HepG2 (cell line): Measurements from ENCODE around the gene SMAP2. TPM values are rescaled to one million over a fixed set of nuclear protein-coding genes. Genes with fewer than 3 reads are reported as not detected.
A peak's percentile ranks its signal among the peaks of the same experiment; 100 is the strongest.

Source experiments
- CCDC6 ChIP-seq: sonication (generic); formaldehyde crosslinking; IDR thresholded peaks from 2 replicates; pipeline ENCODE4 v1.8.1; 2022; ENCODE audit warnings: mild to moderate bottlenecking, missing genetic modification reagents, moderate library complexity
- ELK4 ChIP-seq: sonication (generic); formaldehyde crosslinking; IDR thresholded peaks from 2 replicates; pipeline ENCODE4 v1.9.0; 2021; ENCODE audit warnings: missing genetic modification reagents, borderline replicate concordance
- EP300 ChIP-seq, 3 experiments: sonication (generic) in 1 of 3; formaldehyde crosslinking in 1 of 3; IDR thresholded peaks; 2 replicates each; pipeline versions ENCODE4 v1.5.1 to v1.6.1; 2011 to 2020; ENCODE audit warnings: low read depth in 2 of 3, low read length in 2 of 3, borderline replicate concordance in 1 of 3, improper control_type of control experiment in 1 of 3, mild to moderate bottlenecking in 1 of 3, missing genetic modification reagents in 1 of 3, moderate library complexity in 1 of 3
- FIP1L1 ChIP-seq: fragments of 200-400 bp; formaldehyde crosslinking; IDR thresholded peaks from 2 replicates; pipeline ENCODE4 v1.6.1; 2018; ENCODE audit warnings: low read depth, mild to moderate bottlenecking, low read length, moderate library complexity, borderline replicate concordance; ENCODE audit not compliant: insufficient read depth
- HDAC1 ChIP-seq: sonication (generic); formaldehyde crosslinking; IDR thresholded peaks from 2 replicates; pipeline ENCODE4 v1.5.1; 2020; ENCODE audit warnings: mild to moderate bottlenecking, missing genetic modification reagents
- HNRNPL ChIP-seq: fragments of 200-400 bp; formaldehyde crosslinking; IDR thresholded peaks from 2 replicates; pipeline ENCODE4 v1.6.1; 2017; ENCODE audit warnings: mild to moderate bottlenecking, low read depth, low read length
- KAT2B ChIP-seq: fragments of 150-350 bp; IDR thresholded peaks from 2 replicates; pipeline ENCODE4 v1.6.1; 2014; ENCODE audit warnings: low read depth, low read length, borderline replicate concordance
- KDM2A ChIP-seq: sonication (generic); formaldehyde crosslinking; IDR thresholded peaks from 2 replicates; pipeline ENCODE4 v1.4.0; 2020; ENCODE audit warnings: low read depth, missing genetic modification reagents, borderline replicate concordance
- KDM3A ChIP-seq: IDR thresholded peaks from 2 replicates; pipeline ENCODE4 v1.6.1; 2018; ENCODE audit warnings: low read depth, missing compliant biosample characterization
- NBN ChIP-seq: fragments of 450-650 bp; conservative IDR thresholded peaks from 2 replicates; pipeline ENCODE4 v1.6.1; 2017
- NPAS2 ChIP-seq: sonication (generic); formaldehyde crosslinking; IDR thresholded peaks from 2 replicates; pipeline ENCODE4 v1.8.0; 2022; ENCODE audit warnings: mild to moderate bottlenecking, missing genetic modification reagents, borderline replicate concordance
- NRL ChIP-seq: sonication (generic); formaldehyde crosslinking; IDR thresholded peaks from 2 replicates; pipeline ENCODE4 v1.5.0; 2020; ENCODE audit warnings: missing genetic modification reagents, mild to moderate bottlenecking, moderate library complexity, borderline replicate concordance
- PAF1 ChIP-seq: IDR thresholded peaks from 2 replicates; pipeline ENCODE4 v1.6.1; 2016; ENCODE audit warnings: missing genetic modification reagents, missing compliant biosample characterization
- SMAD1 ChIP-seq: sonication (generic); formaldehyde crosslinking; IDR thresholded peaks from 2 replicates; pipeline ENCODE4 v1.4.0; 2020; ENCODE audit warnings: missing genetic modification reagents, low read depth, mild to moderate bottlenecking, borderline replicate concordance
- SMARCE1 ChIP-seq: fragments of 450-650 bp; IDR thresholded peaks from 2 replicates; pipeline ENCODE4 v1.6.1; 2017; ENCODE audit warnings: borderline replicate concordance
- TBP ChIP-seq: sonication (generic); formaldehyde crosslinking; IDR thresholded peaks from 2 replicates; pipeline ENCODE4 v1.5.0; 2020; ENCODE audit warnings: missing genetic modification reagents
- ZFP37 ChIP-seq: sonication (generic); formaldehyde crosslinking; IDR thresholded peaks from 2 replicates; pipeline ENCODE4 v1.4.0; 2020; ENCODE audit warnings: missing genetic modification reagents, borderline replicate concordance
- ZNF329 ChIP-seq: sonication (generic); formaldehyde crosslinking; IDR thresholded peaks from 2 replicates; pipeline ENCODE4 v1.9.0; 2021; ENCODE audit warnings: low read depth, mild to moderate bottlenecking, missing genetic modification reagents
- polyA plus RNA-seq, 8 experiments: library from polyadenylated mRNA; depleted of rRNA in 3 of 8; stranded (reverse) in 7 of 8; unstranded in 1 of 8; fragments of >200 nt; fragmentation: Illumina TruSeq in 4 of 8; extraction: Trizol in 4 of 8; gene quantifications; 2 replicates each; pipeline versions ENCODE4 v1.2.1 to v1.2.3, GENCODE V29; 2011 to 2016; ENCODE audit warnings: low read depth in 4 of 8, missing spikeins in 1 of 8, mixed read lengths in 1 of 8; ENCODE audit not compliant: insufficient read depth in 1 of 8
- total RNA-seq, 5 experiments: library from RNA; depleted of rRNA; stranded (reverse); fragments of >200 nt; fragmentation: Illumina TruSeq; extraction: Trizol; gene quantifications; 2 replicates each; pipeline ENCODE4 v1.2.3, GENCODE V29; 2016; ENCODE audit warnings: low read depth in 1 of 5
- TF ChIP-seq, protein P1 (sequence below): sonication (generic); formaldehyde crosslinking; IDR thresholded peaks from 2 replicates; pipeline ENCODE4 v1.4.0; 2020; ENCODE audit warnings: mild to moderate bottlenecking, missing genetic modification reagents
- TF ChIP-seq, protein P2 (sequence below): sonication (generic); formaldehyde crosslinking; IDR thresholded peaks from 2 replicates; pipeline ENCODE4 v1.9.0; 2021; ENCODE audit warnings: missing genetic modification reagents, borderline replicate concordance
- TF ChIP-seq, protein P3 (sequence below): sonication (generic); formaldehyde crosslinking; IDR thresholded peaks from 2 replicates; pipeline ENCODE4 v1.4.0; 2020; ENCODE audit warnings: missing genetic modification reagents

SMAP2 gene
- total and polyA plus RNA-seq, 2 of the 13 experiments (the other 11 are each of a cell fraction or from before 2014, with no cell fraction given), result 19.0 to 22.3 TPM

GRCh38 chr1:40449684-40450494, 76.4 kb downstream of the SMAP2 start, which contains the start of gene ZFP69B (continued):
- TF ChIP-seq ZNF329 (0 out of 2 replicates have a peak, but pooled peaks have one; percentile 61), KAT2B (no peak), KDM2A (CRISPR knock-in tag) (peak; percentile 78; the same call in 1 of the 2 replicates), EP300 (IDR thresholded peaks at IDR 0.05; ENCODE audit: low read depth in 2 of 2, low read length in 2 of 2) (no peak), EP300 (CRISPR knock-in tag; IDR thresholded peaks at IDR 0.05; ENCODE audit: borderline replicate concordance) (no peak), CCDC6 (CRISPR knock-in tag) (no peak), HDAC1 (CRISPR knock-in tag) (peak; percentile 92), TBP (CRISPR knock-in tag) (peak; percentile 89; the same call in 1 of the 2 replicates), SMARCE1 (no peak), ELK4 (CRISPR knock-in tag) (no peak), HNRNPL (0 out of 2 replicates have a peak, but pooled peaks have one; percentile 18), FIP1L1 (0 out of 2 replicates have a peak, but pooled peaks have one; percentile 59), SMAD1 (peak; percentile 91; the same call in 1 of the 2 replicates), NBN (no peak), NPAS2 (CRISPR knock-in tag) (no peak), NRL (CRISPR knock-in tag) (peak; percentile 41; the same call in 1 of the 2 replicates), PAF1 (CRISPR knock-in tag) (no peak), ZFP37 (CRISPR knock-in tag) (no peak), KDM3A (CRISPR knock-in tag) (no peak)
- TF ChIP-seq, protein P1, sequence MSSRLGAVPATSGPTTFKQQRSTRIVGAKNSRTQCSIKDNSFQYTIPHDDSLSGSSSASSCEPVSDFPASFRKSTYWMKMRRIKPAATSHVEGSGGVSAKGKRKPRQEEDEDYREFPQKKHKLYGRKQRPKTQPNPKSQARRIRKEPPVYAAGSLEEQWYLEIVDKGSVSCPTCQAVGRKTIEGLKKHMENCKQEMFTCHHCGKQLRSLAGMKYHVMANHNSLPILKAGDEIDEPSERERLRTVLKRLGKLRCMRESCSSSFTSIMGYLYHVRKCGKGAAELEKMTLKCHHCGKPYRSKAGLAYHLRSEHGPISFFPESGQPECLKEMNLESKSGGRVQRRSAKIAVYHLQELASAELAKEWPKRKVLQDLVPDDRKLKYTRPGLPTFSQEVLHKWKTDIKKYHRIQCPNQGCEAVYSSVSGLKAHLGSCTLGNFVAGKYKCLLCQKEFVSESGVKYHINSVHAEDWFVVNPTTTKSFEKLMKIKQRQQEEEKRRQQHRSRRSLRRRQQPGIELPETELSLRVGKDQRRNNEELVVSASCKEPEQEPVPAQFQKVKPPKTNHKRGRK (CRISPR knock-in tag), result peak; percentile 44; the same call in 1 of the 2 replicates
- TF ChIP-seq, protein P2, sequence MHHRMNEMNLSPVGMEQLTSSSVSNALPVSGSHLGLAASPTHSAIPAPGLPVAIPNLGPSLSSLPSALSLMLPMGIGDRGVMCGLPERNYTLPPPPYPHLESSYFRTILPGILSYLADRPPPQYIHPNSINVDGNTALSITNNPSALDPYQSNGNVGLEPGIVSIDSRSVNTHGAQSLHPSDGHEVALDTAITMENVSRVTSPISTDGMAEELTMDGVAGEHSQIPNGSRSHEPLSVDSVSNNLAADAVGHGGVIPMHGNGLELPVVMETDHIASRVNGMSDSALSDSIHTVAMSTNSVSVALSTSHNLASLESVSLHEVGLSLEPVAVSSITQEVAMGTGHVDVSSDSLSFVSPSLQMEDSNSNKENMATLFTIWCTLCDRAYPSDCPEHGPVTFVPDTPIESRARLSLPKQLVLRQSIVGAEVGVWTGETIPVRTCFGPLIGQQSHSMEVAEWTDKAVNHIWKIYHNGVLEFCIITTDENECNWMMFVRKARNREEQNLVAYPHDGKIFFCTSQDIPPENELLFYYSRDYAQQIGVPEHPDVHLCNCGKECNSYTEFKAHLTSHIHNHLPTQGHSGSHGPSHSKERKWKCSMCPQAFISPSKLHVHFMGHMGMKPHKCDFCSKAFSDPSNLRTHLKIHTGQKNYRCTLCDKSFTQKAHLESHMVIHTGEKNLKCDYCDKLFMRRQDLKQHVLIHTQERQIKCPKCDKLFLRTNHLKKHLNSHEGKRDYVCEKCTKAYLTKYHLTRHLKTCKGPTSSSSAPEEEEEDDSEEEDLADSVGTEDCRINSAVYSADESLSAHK (CRISPR knock-in tag), result no peak
- TF ChIP-seq, protein P3, sequence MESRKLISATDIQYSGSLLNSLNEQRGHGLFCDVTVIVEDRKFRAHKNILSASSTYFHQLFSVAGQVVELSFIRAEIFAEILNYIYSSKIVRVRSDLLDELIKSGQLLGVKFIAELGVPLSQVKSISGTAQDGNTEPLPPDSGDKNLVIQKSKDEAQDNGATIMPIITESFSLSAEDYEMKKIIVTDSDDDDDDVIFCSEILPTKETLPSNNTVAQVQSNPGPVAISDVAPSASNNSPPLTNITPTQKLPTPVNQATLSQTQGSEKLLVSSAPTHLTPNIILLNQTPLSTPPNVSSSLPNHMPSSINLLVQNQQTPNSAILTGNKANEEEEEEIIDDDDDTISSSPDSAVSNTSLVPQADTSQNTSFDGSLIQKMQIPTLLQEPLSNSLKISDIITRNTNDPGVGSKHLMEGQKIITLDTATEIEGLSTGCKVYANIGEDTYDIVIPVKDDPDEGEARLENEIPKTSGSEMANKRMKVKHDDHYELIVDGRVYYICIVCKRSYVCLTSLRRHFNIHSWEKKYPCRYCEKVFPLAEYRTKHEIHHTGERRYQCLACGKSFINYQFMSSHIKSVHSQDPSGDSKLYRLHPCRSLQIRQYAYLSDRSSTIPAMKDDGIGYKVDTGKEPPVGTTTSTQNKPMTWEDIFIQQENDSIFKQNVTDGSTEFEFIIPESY (CRISPR knock-in tag), result no peak; the same call in 1 of the 2 replicates
